Measurements from ENCODE around the gene MX2. TPM values are rescaled to one million over a fixed set of nuclear protein-coding genes. Genes with fewer than 3 reads are reported as not detected.
"Not testable (repeated sequence)": the region's sequence is repeated elsewhere in the genome, so short reads cannot be mapped to it uniquely, and the experiment has no call there.

Gene MX2
- polyA plus RNA-seq, 3 donors = 2.4 to 13.8 (median 12.6) TPM

GRCh38 chr21:41328660-41329607 lies 32.9 kb upstream of the MX2 start:
- no peak overlapping the region for H3K27ac ChIP-seq (ENCODE audit: low read depth, low read length)
- 80 to 81% (median 81%) methylated on average over 16 of the region's 16 CpGs for WGBS, 3 donors

GRCh38 chr21:41333752-41334151 lies 28.1 kb upstream of the MX2 start:
- H3K27ac ChIP-seq (ENCODE audit: low read depth, low read length) = no peak overlapping the region
- WGBS, 3 donors = 97 to 100% (median 100%) methylated on average over 1 of the region's 1 CpG

- WGBS, 3 donors = 93 to 99% (median 95%) methylated on average over 3 of the region's 3 CpGs
- H3K27ac ChIP-seq (ENCODE audit: low read depth, low read length) = no peak overlapping the region
Measured at GRCh38 chr21:41337515-41337914, 24.3 kb upstream of the MX2 start.

- no peak overlapping the region for H3K27ac ChIP-seq (ENCODE audit: low read depth, low read length)
- 87 to 93% (median 93%) methylated on average over 8 of the region's 8 CpGs for whole genome bisulfite sequencing, 3 donors
Measured at GRCh38 chr21:41338455-41338854, 23.4 kb upstream of the MX2 start.

GRCh38 chr21:41342035-41342434 lies 19.8 kb upstream of the MX2 start:
- WGBS, 3 donors = 88 to 98% (median 92%) methylated on average over 4 of the region's 4 CpGs
- no peak overlapping the region for H3K27ac ChIP-seq (ENCODE audit: low read depth, low read length)

- WGBS, 3 donors = 84 to 92% (median 91%) methylated on average over 9 of the region's 9 CpGs
Measured at GRCh38 chr21:41344146-41344545, 17.7 kb upstream of the MX2 start.

DNA sequence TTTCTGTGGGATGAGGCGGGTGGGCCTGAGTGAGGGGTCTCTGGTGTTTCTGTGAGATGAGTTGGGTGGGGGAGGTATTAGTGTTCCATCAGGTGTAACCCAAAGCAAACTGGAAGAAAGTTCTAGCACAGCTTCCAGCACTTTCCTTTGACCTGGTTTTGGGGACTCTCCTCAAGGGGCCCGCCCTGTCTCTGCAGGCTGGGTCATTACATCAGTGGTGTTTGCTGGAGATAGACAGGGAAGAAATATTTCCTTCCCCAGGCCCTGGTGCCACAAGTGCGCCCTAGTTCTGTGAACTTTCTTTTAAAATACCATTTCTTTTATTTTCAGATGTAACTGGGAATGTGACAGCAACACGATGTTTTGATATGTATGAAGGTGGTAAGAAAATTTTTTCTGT lies 16.5 kb upstream of the MX2 start:
- 90 to 96% (median 94%) methylated on average over 4 of the region's 4 CpGs for WGBS, 3 donors
- H3K27ac ChIP-seq (ENCODE audit: low read depth, low read length) = no peak overlapping the region

More at GRCh38 chr21:41344146-41344545, 17.7 kb upstream of the MX2 start:
- H3K27ac ChIP-seq (ENCODE audit: low read depth, low read length) = no peak overlapping the region

DNA sequence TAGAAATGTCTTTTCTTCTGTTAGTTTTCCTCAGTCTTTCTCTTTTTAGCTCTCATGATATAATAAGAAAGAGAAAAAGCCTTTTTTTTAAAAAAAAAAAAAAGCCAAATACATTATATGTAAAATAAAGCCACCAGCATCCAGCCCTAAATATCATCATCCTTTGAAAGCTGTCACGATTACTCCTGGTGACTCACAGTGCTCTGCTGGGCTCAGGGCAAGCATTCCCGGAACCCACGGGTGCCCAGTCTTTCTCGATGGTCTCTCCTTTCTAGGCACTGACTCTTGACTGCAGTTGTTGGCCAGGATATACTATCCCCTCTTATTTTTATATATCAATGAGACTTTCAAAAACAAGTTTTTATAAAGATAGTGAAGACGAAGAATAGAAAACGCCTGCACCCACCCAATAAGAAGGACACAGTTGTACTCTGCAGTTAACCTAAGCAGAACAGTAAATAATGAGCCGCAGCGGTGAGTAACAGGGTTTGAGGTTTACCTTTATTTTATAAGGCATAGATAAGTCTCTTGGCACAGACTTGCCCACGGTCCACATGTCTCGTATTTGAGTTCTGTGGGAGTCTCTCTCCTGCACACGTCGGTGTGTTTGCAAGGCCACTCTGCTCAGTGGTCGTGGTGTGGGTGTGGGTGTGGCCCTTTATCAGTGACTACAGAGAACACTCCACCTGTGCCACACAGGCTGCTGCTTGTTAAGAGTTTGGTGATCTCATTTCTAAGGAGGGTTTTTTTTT lies 15.7 kb upstream of the MX2 start:
- H3K27ac ChIP-seq (ENCODE audit: low read depth, low read length) = no peak overlapping the region
- WGBS, 3 donors = 56 to 89% (median 87%) methylated on average over 13 of the region's 13 CpGs

DNA sequence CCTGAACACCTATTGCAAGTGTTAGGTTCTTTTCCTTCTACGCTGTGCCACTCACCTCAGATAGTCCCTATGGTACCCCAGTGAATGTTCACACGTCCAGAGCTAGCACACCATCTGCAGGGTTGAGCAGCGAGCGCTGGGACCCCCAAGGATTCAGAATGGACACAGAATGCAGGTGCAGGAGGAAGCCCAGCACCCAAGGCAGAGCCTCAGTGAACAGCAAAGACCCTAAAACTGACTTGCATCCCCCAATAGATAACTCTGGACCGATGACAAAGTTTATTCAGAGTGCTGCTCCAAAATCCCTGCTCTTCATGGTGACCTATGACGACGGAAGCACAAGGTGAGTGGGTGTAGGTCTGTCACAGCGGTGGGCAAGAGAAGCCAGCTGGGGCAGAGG lies 15.1 kb upstream of the MX2 start:
- WGBS, 3 donors = 90 to 94% (median 92%) methylated on average over 8 of the region's 8 CpGs

DNA sequence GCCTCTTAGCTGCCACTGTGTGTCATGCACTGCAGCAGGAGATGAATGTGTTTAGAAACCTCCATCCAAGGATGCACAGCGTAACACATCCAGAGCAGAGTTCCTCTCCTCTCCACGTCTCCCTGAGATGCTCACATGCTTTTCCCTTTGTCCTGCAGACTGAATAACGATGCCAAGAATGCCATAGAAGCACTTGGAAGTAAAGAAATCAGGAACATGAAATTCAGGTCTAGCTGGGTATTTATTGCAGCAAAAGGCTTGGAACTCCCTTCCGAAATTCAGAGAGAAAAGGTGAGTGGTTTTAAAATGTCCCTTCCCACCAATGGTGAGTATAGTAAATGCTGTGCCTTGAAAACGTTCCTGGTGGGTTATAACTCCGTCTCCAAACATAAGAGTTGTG lies 13.4 kb upstream of the MX2 start:
- no peak overlapping the region for H3K27ac ChIP-seq (ENCODE audit: low read depth, low read length)
- WGBS, 3 donors = 77 to 90% (median 79%) methylated on average over 6 of the region's 6 CpGs

More for the DNA sequence above, 15.1 kb upstream of the MX2 start:
- no peak overlapping the region for H3K27ac ChIP-seq (ENCODE audit: low read depth, low read length)

- 68 to 80% (median 70%) methylated on average over 7 of the region's 7 CpGs for WGBS, 3 donors
- H3K27ac ChIP-seq (ENCODE audit: low read depth, low read length) = no peak overlapping the region
Measured at GRCh38 chr21:41349126-41349525, 12.7 kb upstream of the MX2 start.

- WGBS, 3 donors = 82 to 89% (median 83%) methylated on average over 19 of the region's 19 CpGs
- no peak overlapping the region for H3K27ac ChIP-seq (ENCODE audit: low read depth, low read length)
Measured at GRCh38 chr21:41349619-41350390, 12.0 kb upstream of the MX2 start.

GRCh38 chr21:41350436-41351155 lies 11.2 kb upstream of the MX2 start:
- 86 to 88% (median 87%) methylated on average over 16 of the region's 16 CpGs for WGBS, 3 donors
- no peak overlapping the region for H3K27ac ChIP-seq (ENCODE audit: low read depth, low read length)

DNA sequence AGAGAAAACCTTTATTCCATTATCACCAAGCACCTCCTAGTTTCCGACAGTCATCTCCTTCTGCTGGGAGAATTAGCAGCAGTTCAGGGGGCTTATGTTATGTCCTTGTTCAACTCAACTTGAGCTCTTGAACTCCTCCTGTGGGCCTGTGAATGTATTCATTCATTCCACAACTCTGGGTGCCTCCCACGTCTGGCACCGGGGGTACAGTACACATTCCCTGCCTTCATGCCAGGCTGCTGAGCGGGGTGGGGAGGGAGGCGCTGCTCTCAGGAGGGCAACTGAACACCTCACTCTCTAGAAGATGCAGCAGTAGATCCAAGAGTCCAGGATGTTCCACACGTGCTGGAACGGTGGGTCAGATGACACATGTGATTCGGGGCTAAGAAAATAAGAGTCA lies 4.3 kb upstream of the MX2 start:
- H3K27ac ChIP-seq (ENCODE audit: low read depth, low read length) = no peak overlapping the region
- WGBS, 3 donors = 69 to 81% (median 77%) methylated on average over 8 of the region's 8 CpGs

- no peak overlapping the region for H3K27ac ChIP-seq (ENCODE audit: low read depth, low read length)
- WGBS, 3 donors = 80 to 93% (median 90%) methylated on average over 9 of the region's 9 CpGs
Measured at GRCh38 chr21:41358193-41359166, 3.3 kb upstream of the MX2 start.

DNA sequence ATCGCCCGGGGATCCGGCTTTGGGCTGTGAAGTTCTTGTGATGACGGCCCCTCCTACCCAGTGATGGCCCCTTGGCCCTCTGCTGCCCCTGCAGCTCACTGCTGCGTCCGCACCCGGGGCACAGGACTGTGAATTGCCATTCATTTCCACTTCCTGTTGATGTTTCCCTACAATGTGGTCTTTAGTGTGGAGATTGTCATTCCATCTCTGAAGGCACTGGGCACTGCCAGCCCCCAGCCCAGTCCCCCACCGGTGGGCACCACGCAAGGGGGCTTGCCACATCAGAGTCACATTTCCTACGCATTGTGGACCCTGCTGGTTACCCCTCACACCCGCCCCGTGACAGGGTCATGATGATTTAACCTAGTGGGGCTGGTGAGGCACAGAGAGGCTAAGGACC lies 2.5 kb upstream of the MX2 start:
- 83 to 90% (median 84%) methylated on average over 12 of the region's 12 CpGs for WGBS, 3 donors
- H3K27ac ChIP-seq (ENCODE audit: low read depth, low read length) = no peak overlapping the region

DNA sequence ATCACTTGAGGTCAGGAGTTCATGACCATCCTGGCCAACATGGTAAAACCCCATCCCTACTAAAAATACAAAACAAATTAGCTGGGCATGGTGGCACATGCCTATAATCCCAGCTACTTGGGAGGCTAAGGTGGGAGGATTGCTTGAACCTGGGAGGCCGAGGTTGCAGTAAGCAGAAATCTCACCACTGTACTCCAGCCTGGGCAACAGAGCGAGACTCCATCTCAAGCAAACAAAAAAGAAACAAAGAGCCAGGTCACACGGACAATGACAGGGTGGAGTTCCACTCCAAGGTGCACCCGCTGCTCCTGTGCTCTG lies 2.1 kb upstream of the MX2 start:
- H3K27ac ChIP-seq (ENCODE audit: low read depth, low read length) = not testable (repeated sequence)
- WGBS, 3 donors = 53 to 95% (median 91%) methylated on average over 4 of the region's 4 CpGs
